B cell (primary cell): ENCODE results near the gene PDGFRB. TPM values are rescaled to one million over a fixed set of nuclear protein-coding genes. Genes with fewer than 3 reads are reported as not detected.

Source experiments
- ATAC-seq: fragments of 200-7000 bp; cut with Tn5 transposase; one replicate; pipeline ENCODE4 v1.10.0; 2021; ENCODE audit warnings: low read depth, mild to moderate bottlenecking, moderate number of reproducible peaks, moderate library complexity
- CTCF ChIA-PET: fragments of 350-600 bp; sonication (Branson Sonifier 250); formaldehyde crosslinking; loops from one replicate; lab custom pipeline; 2021; ENCODE audit warnings: antibody characterized with exemption, inconsistent platforms; lab: Charles Lee
- POLR2A ChIA-PET: fragments of 350-600 bp; sonication (Branson Sonifier 250); formaldehyde crosslinking; loops from one replicate; lab custom pipeline; 2021; ENCODE audit warnings: antibody characterized with exemption; lab: Charles Lee
- DNase-seq: peaks from one replicate; pipeline ENCODE4 v3.0.0; 2013
- H2AFZ ChIP-seq: 2 replicates; pipeline ENCODE4 v1.6.1; 2012; ENCODE audit warnings: mild to moderate bottlenecking, low read depth, low read length; ENCODE audit not compliant: insufficient read depth, poor library complexity, severe bottlenecking
- H3K27ac ChIP-seq, 2 donors: 1 replicate in 1 of 2; 2 replicates in 1 of 2; pipeline ENCODE4 v1.5.1; 2012 to 2013; ENCODE audit warnings: low read length in 2 of 2, mild to moderate bottlenecking in 2 of 2, moderate library complexity in 1 of 2
- H3K27me3 ChIP-seq, 4 experiments: fragments of 200-600 bp in 1 of 4; sonication (generic) in 1 of 4; replicated peaks in 1 of 4; 1 replicate in 2 of 4; 2 replicates in 2 of 4; pipeline versions ENCODE4 v1.6.1 to v1.7.0; 2013 to 2016; ENCODE audit warnings: low read length in 3 of 4, mild to moderate bottlenecking in 2 of 4, mixed read lengths in 1 of 4, moderate library complexity in 1 of 4; ENCODE audit not compliant: insufficient read depth in 4 of 4, control insufficient read depth in 3 of 4; ENCODE audit errors: control extremely low read depth in 1 of 4
- H3K36me3 ChIP-seq, 2 experiments: replicated peaks in 1 of 2; 1 replicate in 1 of 2; 2 replicates in 1 of 2; pipeline versions ENCODE4 v1.6.1 to v1.7.1; 2013; ENCODE audit warnings: low read length in 1 of 2; ENCODE audit not compliant: insufficient read depth in 2 of 2, control insufficient read depth in 1 of 2; ENCODE audit errors: control extremely low read depth in 1 of 2, extremely low read depth in 1 of 2
- H3K4me1 ChIP-seq, 2 donors: fragments of 200-600 bp in 1 of 2; sonication (generic) in 1 of 2; 1 replicate in 1 of 2; 2 replicates in 1 of 2; pipeline versions ENCODE4 v1.5.1 to v1.6.1; 2013 to 2017; ENCODE audit warnings: low read length in 2 of 2; ENCODE audit not compliant: control insufficient read depth in 2 of 2, insufficient read depth in 2 of 2
- H3K4me2 ChIP-seq: replicated peaks from 2 replicates; pipeline ENCODE3; 2012; ENCODE audit warnings: mild to moderate bottlenecking, low read depth, low read length; ENCODE audit not compliant: poor library complexity, severe bottlenecking
- H3K4me3 ChIP-seq, 5 experiments: fragments of 200-600 bp in 1 of 5; sonication (generic) in 1 of 5; 1 replicate in 3 of 5; 2 replicates in 2 of 5; pipeline versions ENCODE4 v1.5.1 to v1.7.0; 2011 to 2016; ENCODE audit warnings: low read length in 4 of 5, mild to moderate bottlenecking in 4 of 5, low read depth in 2 of 5, control low read depth in 1 of 5, moderate library complexity in 1 of 5; ENCODE audit not compliant: insufficient read depth in 1 of 5; ENCODE audit errors: control extremely low read depth in 1 of 5, extremely low read depth in 1 of 5
- H3K79me2 ChIP-seq: fragments of 200-600 bp; sonication (generic); one replicate; pipeline ENCODE4 v1.6.0; 2016; ENCODE audit warnings: low read length; ENCODE audit not compliant: control insufficient read depth, insufficient read depth
- H3K9ac ChIP-seq: fragments of 200-600 bp; sonication (generic); 2 replicates; pipeline ENCODE4 v1.6.1; 2017; ENCODE audit warnings: mild to moderate bottlenecking, low read length, moderate library complexity
- H3K9me3 ChIP-seq, 3 donors: one replicate each; pipeline versions ENCODE4 v1.6.1 to v1.7.1; 2013; ENCODE audit warnings: low read length in 2 of 3; ENCODE audit not compliant: control insufficient read depth in 2 of 3, insufficient read depth in 1 of 3; ENCODE audit errors: control extremely low read depth in 1 of 3
- H4K20me1 ChIP-seq: 2 replicates; pipeline ENCODE4 v1.6.0; 2012; ENCODE audit warnings: mild to moderate bottlenecking, low read length; ENCODE audit not compliant: insufficient read depth, control insufficient read depth, poor library complexity, severe bottlenecking
- H3K27ac Mint-ChIP-seq: one replicate; pipeline ENCODE4 v1.8.0; 2021; ENCODE audit warnings: mixed read lengths
- H3K27me3 Mint-ChIP-seq: one replicate; pipeline ENCODE4 v1.8.0; 2021; ENCODE audit warnings: mixed read lengths
- H3K4me1 Mint-ChIP-seq: one replicate; pipeline ENCODE4 v1.8.0; 2021; ENCODE audit warnings: mixed read lengths
- H3K4me3 Mint-ChIP-seq: one replicate; pipeline ENCODE4 v1.8.0; 2021; ENCODE audit warnings: mixed read lengths
- H3K9me3 Mint-ChIP-seq: one replicate; pipeline ENCODE4 v1.8.0; 2022; ENCODE audit warnings: mixed read lengths; ENCODE audit not compliant: insufficient read depth
- CTCF ChIP-seq: fragments of 200-600 bp; IDR thresholded peaks from one replicate; pipeline ENCODE4 v1.8.0; 2022; ENCODE audit warnings: antibody characterized with exemption, mild to moderate bottlenecking
- EZH2 ChIP-seq: IDR thresholded peaks from 2 replicates; pipeline ENCODE4 v1.6.1; 2012; ENCODE audit warnings: borderline replicate concordance, low read depth, mild to moderate bottlenecking, moderate library complexity, low read length; ENCODE audit not compliant: insufficient read depth, poor library complexity, severe bottlenecking
- WGBS: methylation state at CpG from one replicate; pipeline ENCODE4 v1.1.5; 2013; ENCODE audit warnings: missing lambda C conversion rate; ENCODE audit not compliant: insufficient coverage; 5-methylcytosine and 5-hydroxymethylcytosine counted together
- intact Hi-C: fragments of 100-400 bp; cut with micrococcal nuclease; formaldehyde crosslinking; loops from one replicate; pipeline ENCODE4 v1.10.0; 2022
- polyA plus RNA-seq: library from polyadenylated mRNA; depleted of rRNA; stranded (reverse); fragments of >200 nt; gene quantifications from 2 replicates; pipeline ENCODE4 v1.2.3, GENCODE V29; 2012
- total RNA-seq, 2 donors: library from RNA; stranded (reverse); fragments of 120-200 nt in 1 of 2; gene quantifications; 1 replicate in 1 of 2; 2 replicates in 1 of 2; pipeline versions ENCODE4 v1.2.3 to v1.2.4, GENCODE V29; 2013 to 2022

Gene PDGFRB
- total and polyA plus RNA-seq, 2 donors (not counting 1 experiment from before 2014, with no cell fraction given): 0.42 to 3.6 TPM

GRCh38 chr5:150181766-150182545 lies 26.3 kb upstream of the PDGFRB start:
- DNase-seq: no peak
- intact Hi-C loops: no loop called here
- no peak overlapping the region for H3K27ac Mint-ChIP-seq

More at GRCh38 chr5:150181766-150182545, 26.3 kb upstream of the PDGFRB start:
- no peak overlapping the region for H2AFZ ChIP-seq
- ChIA-PET POLR2A (no interaction called here), CTCF (no interaction called here)
- H3K36me3 ChIP-seq: no peaks in the 10 kb centered on the region
- peaks cover 7% of the 10 kb centered on the region for H3K27me3 Mint-ChIP-seq
- 90% methylated on average over 7 of the region's 9 CpGs for WGBS
- H3K9ac ChIP-seq: no peak overlapping the region
- H3K4me1 Mint-ChIP-seq: no peaks in the 10 kb centered on the region
- no peaks in the 10 kb centered on the region for H3K4me1 ChIP-seq
- no peak for ATAC-seq
- peaks cover 0 to under 1% (median 0%) of the 10 kb centered on the region in 4 experiments for H3K27me3 ChIP-seq
- H3K4me2 ChIP-seq: no peak overlapping the region
- no peak overlapping the region for H3K27ac ChIP-seq
- H3K79me2 ChIP-seq: no peaks in the 10 kb centered on the region
- TF ChIP-seq CTCF: no peak
- no peak for TF ChIP-seq EZH2
- no peak overlapping the region for H3K4me3 Mint-ChIP-seq
- H3K9me3 ChIP-seq: no peaks in the 10 kb centered on the region
- no peaks in the 10 kb centered on the region for H4K20me1 ChIP-seq
- no peaks in the 10 kb centered on the region for H3K9me3 Mint-ChIP-seq
- H3K4me3 ChIP-seq: no peak overlapping the region
